SK-N-SH (cell line): ENCODE measurements around the gene PI4K2A. TPM values are rescaled to one million over a fixed set of nuclear protein-coding genes. Genes with fewer than 3 reads are reported as not detected.

Source experiments
- CTCF ChIA-PET: fragments of 300-600, 350-600 bp; formaldehyde crosslinking; extraction: SDS; loops from one replicate; lab custom pipeline; 2021; lab: Yijun Ruan, JAX
- POLR2A ChIA-PET: fragments of 350-600 bp; sonication (Branson Sonifier 250); formaldehyde crosslinking; extraction: SDS; loops from one replicate; lab custom pipeline; 2020; ENCODE audit warnings: antibody characterized with exemption, inconsistent platforms; lab: Yijun Ruan, JAX
- DNase-seq: peaks from one replicate; pipeline ENCODE4 v3.0.0; 2012
- H2AFZ ChIP-seq: fragments of 200-600 bp; sonication (generic); 2 replicates; pipeline ENCODE4 v1.8.1; 2016; ENCODE audit warnings: antibody characterized with exemption, mild to moderate bottlenecking, low read depth
- H3F3A ChIP-seq: fragments of 200-600 bp; sonication (generic); replicated peaks from 2 replicates; pipeline ENCODE3; 2016; ENCODE audit warnings: antibody characterized with exemption, mild to moderate bottlenecking; ENCODE audit not compliant: insufficient read depth
- H3K27ac ChIP-seq, 2 experiments: fragments of 200-500 bp in 1 of 2; fragments of 200-600 bp in 1 of 2; sonication (Bioruptor generic) in 1 of 2; sonication (generic), shearing (Covaris generic) in 1 of 2; 2 replicates each; pipeline versions ENCODE4 v1.5.1 to v1.6.1; 2014 to 2016; ENCODE audit warnings: low read depth in 2 of 2, inconsistent platforms in 1 of 2, low read length in 1 of 2, mild to moderate bottlenecking in 1 of 2, mixed read lengths in 1 of 2
- H3K27me3 ChIP-seq: fragments of 200-600 bp; sonication (generic), shearing (Covaris generic); 2 replicates; pipeline ENCODE4 v1.6.1; 2016; ENCODE audit warnings: mixed run types; ENCODE audit not compliant: insufficient read depth
- H3K36me3 ChIP-seq, 2 experiments: fragments of 200-500 bp in 1 of 2; fragments of 200-600 bp in 1 of 2; sonication (Bioruptor generic) in 1 of 2; sonication (generic) in 1 of 2; replicated peaks in 1 of 2; 2 replicates each; pipeline versions ENCODE3 to v1.5.1; 2014 to 2016; ENCODE audit warnings: low read length in 1 of 2, mild to moderate bottlenecking in 1 of 2; ENCODE audit not compliant: insufficient read depth in 2 of 2, control insufficient read depth in 1 of 2
- H3K4me1 ChIP-seq, 2 experiments: fragments of 200-500 bp in 1 of 2; fragments of 200-600 bp in 1 of 2; sonication (Bioruptor generic) in 1 of 2; sonication (generic), shearing (Covaris generic) in 1 of 2; 2 replicates each; pipeline versions ENCODE4 v1.5.1 to v1.6.1; 2014 to 2016; ENCODE audit warnings: low read depth in 1 of 2, low read length in 1 of 2, mixed run types in 1 of 2; ENCODE audit not compliant: insufficient read depth in 2 of 2, control insufficient read depth in 1 of 2
- H3K4me2 ChIP-seq: fragments of 200-600 bp; sonication (generic), shearing (Covaris generic); 2 replicates; pipeline ENCODE4 v1.6.1; 2017; ENCODE audit warnings: mixed run types
- H3K4me3 ChIP-seq, 2 experiments: fragments of 200-500 bp in 1 of 2; fragments of 200-600 bp in 1 of 2; sonication (Bioruptor generic) in 1 of 2; sonication (generic), shearing (Covaris generic) in 1 of 2; 2 replicates each; pipeline versions ENCODE4 v1.5.1 to v1.8.1; 2014 to 2016; ENCODE audit warnings: low read depth in 2 of 2, inconsistent platforms in 1 of 2, low read length in 1 of 2, mild to moderate bottlenecking in 1 of 2, mixed read lengths in 1 of 2, moderate library complexity in 1 of 2
- H3K79me2 ChIP-seq: fragments of 200-600 bp; sonication (generic); 2 replicates; pipeline ENCODE4 v1.8.1; 2017; ENCODE audit warnings: mild to moderate bottlenecking; ENCODE audit not compliant: insufficient read depth
- H3K9ac ChIP-seq: fragments of 200-600 bp; sonication (generic); 2 replicates; pipeline ENCODE4 v1.6.1; 2017; ENCODE audit warnings: mixed run types
- H3K9me2 ChIP-seq: fragments of 200-600 bp; sonication (generic); 2 replicates; pipeline ENCODE4 v1.6.1; 2017; ENCODE audit warnings: mixed run types
- H3K9me3 ChIP-seq: fragments of 200-600 bp; sonication (generic); 2 replicates; pipeline ENCODE4 v1.6.1; 2017; ENCODE audit warnings: mixed run types, mild to moderate bottlenecking, moderate library complexity
- H4K20me1 ChIP-seq: fragments of 200-600 bp; sonication (generic); 2 replicates; pipeline ENCODE4 v1.6.1; 2017; ENCODE audit warnings: mild to moderate bottlenecking, mixed run types; ENCODE audit not compliant: insufficient read depth
- CHD2 ChIP-seq: fragments of 150-350 bp; IDR thresholded peaks from 2 replicates; pipeline ENCODE4 v1.6.1; 2018; ENCODE audit warnings: low read length; ENCODE audit not compliant: partially characterized antibody
- ELF1 ChIP-seq: IDR thresholded peaks from 2 replicates; pipeline ENCODE4 v1.4.0; 2012
- GABPA ChIP-seq: IDR thresholded peaks from 2 replicates; pipeline ENCODE4 v1.4.0; 2012; ENCODE audit warnings: low read depth, mild to moderate bottlenecking
- JUND ChIP-seq: IDR thresholded peaks from 2 replicates; pipeline ENCODE4 v1.4.0; 2012
- MEF2A ChIP-seq: IDR thresholded peaks from 2 replicates; pipeline ENCODE4 v1.4.0; 2012; ENCODE audit warnings: low read depth, borderline replicate concordance
- NRF1 ChIP-seq: IDR thresholded peaks from 2 replicates; pipeline ENCODE4 v1.6.1; 2012; ENCODE audit warnings: low read depth, mild to moderate bottlenecking, low read length
- RFX5 ChIP-seq: IDR thresholded peaks from 2 replicates; pipeline ENCODE4 v1.6.1; 2012; ENCODE audit warnings: mild to moderate bottlenecking, improper control_type of control experiment, low read length
- SIN3A ChIP-seq: IDR thresholded peaks from 2 replicates; pipeline ENCODE4 v1.6.1; 2012; ENCODE audit warnings: low read depth, mild to moderate bottlenecking, low read length, moderate library complexity, borderline replicate concordance
- TAF1 ChIP-seq: IDR thresholded peaks from 2 replicates; pipeline ENCODE4 v1.6.1; 2012; ENCODE audit warnings: low read depth, mild to moderate bottlenecking, low read length, moderate library complexity, borderline replicate concordance
- TEAD4 ChIP-seq: IDR thresholded peaks from 2 replicates; pipeline ENCODE4 v1.4.0; 2012; ENCODE audit warnings: mild to moderate bottlenecking, borderline replicate concordance; ENCODE audit not compliant: insufficient read depth
- YY1 ChIP-seq: IDR thresholded peaks from 2 replicates; pipeline ENCODE4 v1.4.0; 2012; ENCODE audit warnings: low read depth, mild to moderate bottlenecking
- WGBS: methylation state at CpG from one replicate; pipeline ENCODE4 v1.1.6; 2017; ENCODE audit warnings: low lambda C conversion rate; 5-methylcytosine and 5-hydroxymethylcytosine counted together
- polyA plus RNA-seq, 3 experiments: library from polyadenylated mRNA; depleted of rRNA; stranded (reverse); fragments of >200 nt; gene quantifications; 2 replicates each; pipeline ENCODE4 v1.2.3, GENCODE V29; 2012
- TF ChIP-seq, protein P1 (sequence below): IDR thresholded peaks from 2 replicates; pipeline ENCODE4 v1.6.1; 2012; ENCODE audit warnings: mild to moderate bottlenecking, low read depth, low read length, moderate library complexity
- TF ChIP-seq, protein P2 (sequence below): IDR thresholded peaks from 2 replicates; pipeline ENCODE4 v1.4.0; 2012; ENCODE audit warnings: low read depth, borderline replicate concordance
- TF ChIP-seq, protein P3 (sequence below): fragments of 200-600 bp; sonication (generic); IDR thresholded peaks from 2 replicates; pipeline ENCODE4 v1.6.1; 2017; ENCODE audit warnings: antibody characterized with exemption, mild to moderate bottlenecking, moderate library complexity
- TF ChIP-seq, protein P4 (sequence below): fragments of 150-350 bp; IDR thresholded peaks from 2 replicates; pipeline ENCODE4 v1.6.1; 2017; ENCODE audit warnings: antibody characterized with exemption, low read length, low read depth, borderline replicate concordance

PI4K2A gene
- polyA plus RNA-seq, 1 of the 3 experiments (the other 2 are of a cell fraction), result 23.8 TPM

DNA sequence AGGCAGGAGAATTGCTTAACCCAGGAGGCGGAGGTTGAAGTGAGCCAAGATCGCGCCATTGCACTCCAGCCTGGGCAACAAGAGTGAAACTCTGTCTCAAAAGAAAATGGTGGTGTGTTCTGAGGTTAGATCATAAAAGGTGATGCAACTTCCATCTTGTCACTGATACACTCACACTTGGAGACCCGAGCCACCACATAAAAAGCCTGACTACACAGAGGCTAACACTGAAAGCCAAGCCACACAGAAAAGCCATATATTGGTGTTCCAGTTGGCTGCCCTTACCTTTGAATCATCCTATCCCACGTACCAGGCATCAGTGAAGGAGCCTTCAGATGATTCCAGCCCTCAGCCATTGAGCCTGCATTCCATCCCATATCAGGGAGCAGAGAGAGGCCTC lies 11.2 kb upstream of the PI4K2A start:
- no peak overlapping the region for H2AFZ ChIP-seq
- no peak overlapping the region for H3K27ac ChIP-seq
- H3K4me2 ChIP-seq, result no peak overlapping the region
- ChIA-PET CTCF (interaction anchor here (0.8 kb wide), 1 partner anchor 76 kb away, joined by 3 read pairs; no protein-coding TSS in a partner anchor), POLR2A (no interaction called here)
- no peaks in the 10 kb centered on the region for H3K9me3 ChIP-seq
- H3K4me1 ChIP-seq, result peaks cover 4% of the 10 kb centered on the region in 2 experiments; a peak in 2 of 4 replicates
- H3F3A ChIP-seq, result peaks cover 6% of the 10 kb centered on the region
- no peaks in the 10 kb centered on the region for H3K27me3 ChIP-seq
- H3K79me2 ChIP-seq, result peaks cover 17% of the 10 kb centered on the region
- WGBS, result 97% methylated on average over 5 of the region's 5 CpGs
- TF ChIP-seq TAF1, result no peak
- TF ChIP-seq ELF1, result no peak
- TF ChIP-seq, protein P1, sequence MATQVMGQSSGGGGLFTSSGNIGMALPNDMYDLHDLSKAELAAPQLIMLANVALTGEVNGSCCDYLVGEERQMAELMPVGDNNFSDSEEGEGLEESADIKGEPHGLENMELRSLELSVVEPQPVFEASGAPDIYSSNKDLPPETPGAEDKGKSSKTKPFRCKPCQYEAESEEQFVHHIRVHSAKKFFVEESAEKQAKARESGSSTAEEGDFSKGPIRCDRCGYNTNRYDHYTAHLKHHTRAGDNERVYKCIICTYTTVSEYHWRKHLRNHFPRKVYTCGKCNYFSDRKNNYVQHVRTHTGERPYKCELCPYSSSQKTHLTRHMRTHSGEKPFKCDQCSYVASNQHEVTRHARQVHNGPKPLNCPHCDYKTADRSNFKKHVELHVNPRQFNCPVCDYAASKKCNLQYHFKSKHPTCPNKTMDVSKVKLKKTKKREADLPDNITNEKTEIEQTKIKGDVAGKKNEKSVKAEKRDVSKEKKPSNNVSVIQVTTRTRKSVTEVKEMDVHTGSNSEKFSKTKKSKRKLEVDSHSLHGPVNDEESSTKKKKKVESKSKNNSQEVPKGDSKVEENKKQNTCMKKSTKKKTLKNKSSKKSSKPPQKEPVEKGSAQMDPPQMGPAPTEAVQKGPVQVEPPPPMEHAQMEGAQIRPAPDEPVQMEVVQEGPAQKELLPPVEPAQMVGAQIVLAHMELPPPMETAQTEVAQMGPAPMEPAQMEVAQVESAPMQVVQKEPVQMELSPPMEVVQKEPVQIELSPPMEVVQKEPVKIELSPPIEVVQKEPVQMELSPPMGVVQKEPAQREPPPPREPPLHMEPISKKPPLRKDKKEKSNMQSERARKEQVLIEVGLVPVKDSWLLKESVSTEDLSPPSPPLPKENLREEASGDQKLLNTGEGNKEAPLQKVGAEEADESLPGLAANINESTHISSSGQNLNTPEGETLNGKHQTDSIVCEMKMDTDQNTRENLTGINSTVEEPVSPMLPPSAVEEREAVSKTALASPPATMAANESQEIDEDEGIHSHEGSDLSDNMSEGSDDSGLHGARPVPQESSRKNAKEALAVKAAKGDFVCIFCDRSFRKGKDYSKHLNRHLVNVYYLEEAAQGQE, result no peak
- TF ChIP-seq MEF2A, result no peak
- no peak for TF ChIP-seq GABPA
- TF ChIP-seq YY1, result no peak
- TF ChIP-seq, protein P2, sequence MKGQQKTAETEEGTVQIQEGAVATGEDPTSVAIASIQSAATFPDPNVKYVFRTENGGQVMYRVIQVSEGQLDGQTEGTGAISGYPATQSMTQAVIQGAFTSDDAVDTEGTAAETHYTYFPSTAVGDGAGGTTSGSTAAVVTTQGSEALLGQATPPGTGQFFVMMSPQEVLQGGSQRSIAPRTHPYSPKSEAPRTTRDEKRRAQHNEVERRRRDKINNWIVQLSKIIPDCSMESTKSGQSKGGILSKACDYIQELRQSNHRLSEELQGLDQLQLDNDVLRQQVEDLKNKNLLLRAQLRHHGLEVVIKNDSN, result no peak
- TF ChIP-seq, all 33 proteins: peak for 0
- Histone ChIP-seq H3K9me2 (no peaks in the 10 kb centered on the region), H3K36me3 (no peaks in the 10 kb centered on the region), H4K20me1 (no peaks in the 10 kb centered on the region), H3K4me3 (no peak overlapping the region), H3K9ac (no peak overlapping the region)
- no peak for DNase-seq

DNA sequence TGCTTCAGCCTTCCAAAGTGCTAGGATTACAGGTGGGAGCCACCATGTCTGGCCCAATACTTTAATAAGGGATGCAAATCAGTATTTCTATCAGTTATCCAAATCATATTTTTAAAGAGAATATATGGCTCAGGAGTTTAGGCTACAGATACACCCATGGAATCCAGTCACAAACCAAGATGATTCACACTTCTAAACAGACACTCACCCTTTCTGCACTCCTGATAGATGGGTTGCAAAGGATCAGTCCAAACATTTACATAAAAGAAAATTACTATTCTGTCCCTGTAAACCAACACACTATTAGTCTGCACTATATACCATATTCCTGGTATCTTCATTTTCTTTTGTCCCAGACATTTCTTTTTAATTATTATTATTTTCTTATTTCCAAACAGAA lies 9.4 kb upstream of the PI4K2A start:
- Histone ChIP-seq H3K27ac (no peak overlapping the region), H3K9me2 (no peaks in the 10 kb centered on the region), H2AFZ (no peak overlapping the region), H3K4me2 (no peak overlapping the region), H3K27me3 (no peaks in the 10 kb centered on the region), H3K9ac (no peak overlapping the region), H3K79me2 (peaks cover 17% of the 10 kb centered on the region), H3F3A (peaks cover 6% of the 10 kb centered on the region), H3K4me3 (no peak overlapping the region), H3K36me3 (no peaks in the 10 kb centered on the region), H3K9me3 (no peaks in the 10 kb centered on the region), H4K20me1 (no peaks in the 10 kb centered on the region), H3K4me1 (peaks cover 4% of the 10 kb centered on the region in 2 experiments; a peak in 2 of 4 replicates)
- DNase-seq, result no peak
- ChIA-PET CTCF (interaction anchor here (0.9 to 1.8 kb wide), 2 partner anchors 18 to 59 kb away, joined by 3 to 4 read pairs; no protein-coding TSS in a partner anchor), POLR2A (no interaction called here)
- TF ChIP-seq RFX5 (no peak), NRF1 (no peak), SIN3A (no peak), JUND (no peak), TEAD4 (no peak), MEF2A (no peak), CHD2 (no peak)
- TF ChIP-seq, protein P1, result no peak
- TF ChIP-seq, protein P3, sequence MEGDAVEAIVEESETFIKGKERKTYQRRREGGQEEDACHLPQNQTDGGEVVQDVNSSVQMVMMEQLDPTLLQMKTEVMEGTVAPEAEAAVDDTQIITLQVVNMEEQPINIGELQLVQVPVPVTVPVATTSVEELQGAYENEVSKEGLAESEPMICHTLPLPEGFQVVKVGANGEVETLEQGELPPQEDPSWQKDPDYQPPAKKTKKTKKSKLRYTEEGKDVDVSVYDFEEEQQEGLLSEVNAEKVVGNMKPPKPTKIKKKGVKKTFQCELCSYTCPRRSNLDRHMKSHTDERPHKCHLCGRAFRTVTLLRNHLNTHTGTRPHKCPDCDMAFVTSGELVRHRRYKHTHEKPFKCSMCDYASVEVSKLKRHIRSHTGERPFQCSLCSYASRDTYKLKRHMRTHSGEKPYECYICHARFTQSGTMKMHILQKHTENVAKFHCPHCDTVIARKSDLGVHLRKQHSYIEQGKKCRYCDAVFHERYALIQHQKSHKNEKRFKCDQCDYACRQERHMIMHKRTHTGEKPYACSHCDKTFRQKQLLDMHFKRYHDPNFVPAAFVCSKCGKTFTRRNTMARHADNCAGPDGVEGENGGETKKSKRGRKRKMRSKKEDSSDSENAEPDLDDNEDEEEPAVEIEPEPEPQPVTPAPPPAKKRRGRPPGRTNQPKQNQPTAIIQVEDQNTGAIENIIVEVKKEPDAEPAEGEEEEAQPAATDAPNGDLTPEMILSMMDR, result no peak
- TF ChIP-seq, protein P2, result no peak
- TF ChIP-seq, protein P4, sequence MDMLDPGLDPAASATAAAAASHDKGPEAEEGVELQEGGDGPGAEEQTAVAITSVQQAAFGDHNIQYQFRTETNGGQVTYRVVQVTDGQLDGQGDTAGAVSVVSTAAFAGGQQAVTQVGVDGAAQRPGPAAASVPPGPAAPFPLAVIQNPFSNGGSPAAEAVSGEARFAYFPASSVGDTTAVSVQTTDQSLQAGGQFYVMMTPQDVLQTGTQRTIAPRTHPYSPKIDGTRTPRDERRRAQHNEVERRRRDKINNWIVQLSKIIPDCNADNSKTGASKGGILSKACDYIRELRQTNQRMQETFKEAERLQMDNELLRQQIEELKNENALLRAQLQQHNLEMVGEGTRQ, result no peak
